HG02759 (cell line): ENCODE measurements around the gene LIPE.

Experiments used
- ATAC-seq: cut with Tn5 transposase; IDR thresholded peaks from one replicate; pipeline ENCODE4 v1.9.1; 2021; ENCODE audit warnings: mild to moderate bottlenecking, moderate library complexity; ENCODE audit not compliant: unreplicated experiment

Gene LIPE

GRCh38 chr19:42420055-42420544, 7.1 kb downstream of the LIPE start:
- ATAC-seq = peak; percentile 33

- ATAC-seq = no peak
Observed at GRCh38 chr19:42419309-42419708, 7.9 kb downstream of the LIPE start.

GRCh38 chr19:42412661-42413076, 14.5 kb downstream of the LIPE start:
- no peak for ATAC-seq

GRCh38 chr19:42412227-42412626, 15.0 kb downstream of the LIPE start:
- ATAC-seq = no peak

- ATAC-seq = no peak
Observed at GRCh38 chr19:42411581-42412178, 15.5 kb downstream of the LIPE start.

GRCh38 chr19:42410371-42410770, 16.8 kb downstream of the LIPE start:
- ATAC-seq = no peak

GRCh38 chr19:42409477-42409876, 17.7 kb downstream of the LIPE start:
- ATAC-seq = no peak

- no peak for ATAC-seq
Observed at GRCh38 chr19:42407816-42408175, 19.4 kb downstream of the LIPE start.

- ATAC-seq = no peak
Observed at GRCh38 chr19:42407085-42407815, 19.9 kb downstream of the LIPE start.

GRCh38 chr19:42406111-42406510, 21.1 kb downstream of the LIPE start:
- ATAC-seq = no peak

- ATAC-seq = no peak
Observed at GRCh38 chr19:42403586-42403985, 23.6 kb downstream of the LIPE start.

- ATAC-seq = no peak
Observed at GRCh38 chr19:42402376-42403116, 24.6 kb downstream of the LIPE start.

- no peak for ATAC-seq
Observed at GRCh38 chr19:42401365-42402303, 25.6 kb downstream of the LIPE start.

GRCh38 chr19:42400404-42400803, 26.8 kb downstream of the LIPE start:
- ATAC-seq = no peak

GRCh38 chr19:42397263-42398166, 29.7 kb downstream of the LIPE start:
- ATAC-seq = no peak

GRCh38 chr19:42396381-42397262, 30.6 kb downstream of the LIPE start:
- peak; percentile 97 for ATAC-seq

GRCh38 chr19:42394751-42395150, 32.4 kb downstream of the LIPE start:
- ATAC-seq = no peak

GRCh38 chr19:42392165-42392564, 35.0 kb downstream of the LIPE start:
- ATAC-seq = no peak

GRCh38 chr19:42389899-42390298, 37.3 kb downstream of the LIPE start, which contains the start of gene CNFN:
Gene CNFN (minus strand): TSS chr19:42390297. CDS start chr19:42389037, 1,260 bp downstream.
- ATAC-seq = no peak
